NOMO-1 treated with DMSO at 0.1 percent for 48 hours (cell line): ENCODE data around the gene CPNE7.
"Not testable (repeated sequence)": the region's sequence is repeated elsewhere in the genome, so short reads cannot be mapped to it uniquely, and the experiment has no call there.

Experiments used
- DNase-seq: peaks from one replicate; lab custom pipeline; 2025; ENCODE audit not compliant: unreplicated experiment; lab: John Stamatoyannopoulos, UW

The CPNE7 gene

GRCh38 chr16:89621136-89621697, 45.7 kb downstream of the CPNE7 start:
- no peak for DNase-seq

GRCh38 chr16:89621698-89622409, 46.3 kb downstream of the CPNE7 start:
- no peak for DNase-seq

DNA sequence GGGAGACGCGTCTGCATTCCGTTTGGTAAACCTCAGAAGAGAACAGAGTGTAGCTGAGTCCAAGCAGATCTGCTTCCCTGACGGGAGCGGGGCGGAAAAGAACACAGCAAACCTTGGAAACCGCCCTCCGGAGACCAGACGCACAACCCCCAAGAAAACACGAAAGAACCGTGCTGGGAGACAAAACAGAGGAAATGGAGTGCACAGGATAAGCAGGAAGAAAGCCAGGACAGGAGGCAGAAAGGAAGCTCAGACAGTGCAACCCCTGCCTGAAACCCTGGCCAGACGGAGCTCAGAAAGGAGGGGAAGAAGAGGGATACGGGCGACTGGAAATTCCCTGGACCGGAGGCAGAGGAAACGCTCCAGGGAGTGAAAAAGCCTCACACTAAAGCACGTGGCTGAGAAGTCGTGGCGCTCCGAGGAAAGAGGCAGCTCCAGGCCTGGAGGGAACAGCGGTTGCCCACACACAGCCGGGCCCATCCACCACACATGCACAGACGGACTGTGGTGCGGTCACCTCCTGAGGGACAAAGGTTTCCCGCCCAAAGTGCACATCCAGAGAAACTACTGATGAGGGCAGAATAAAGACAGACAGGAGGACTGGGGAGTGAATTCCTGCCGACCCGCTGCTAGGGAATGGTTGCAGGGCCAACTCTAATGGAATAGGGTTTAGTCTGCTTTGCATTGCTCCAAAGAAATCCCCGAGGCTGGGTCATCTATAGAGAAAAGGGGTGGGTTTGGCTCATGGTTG, 48.1 kb downstream of the CPNE7 start:
- no peak for DNase-seq

DNA sequence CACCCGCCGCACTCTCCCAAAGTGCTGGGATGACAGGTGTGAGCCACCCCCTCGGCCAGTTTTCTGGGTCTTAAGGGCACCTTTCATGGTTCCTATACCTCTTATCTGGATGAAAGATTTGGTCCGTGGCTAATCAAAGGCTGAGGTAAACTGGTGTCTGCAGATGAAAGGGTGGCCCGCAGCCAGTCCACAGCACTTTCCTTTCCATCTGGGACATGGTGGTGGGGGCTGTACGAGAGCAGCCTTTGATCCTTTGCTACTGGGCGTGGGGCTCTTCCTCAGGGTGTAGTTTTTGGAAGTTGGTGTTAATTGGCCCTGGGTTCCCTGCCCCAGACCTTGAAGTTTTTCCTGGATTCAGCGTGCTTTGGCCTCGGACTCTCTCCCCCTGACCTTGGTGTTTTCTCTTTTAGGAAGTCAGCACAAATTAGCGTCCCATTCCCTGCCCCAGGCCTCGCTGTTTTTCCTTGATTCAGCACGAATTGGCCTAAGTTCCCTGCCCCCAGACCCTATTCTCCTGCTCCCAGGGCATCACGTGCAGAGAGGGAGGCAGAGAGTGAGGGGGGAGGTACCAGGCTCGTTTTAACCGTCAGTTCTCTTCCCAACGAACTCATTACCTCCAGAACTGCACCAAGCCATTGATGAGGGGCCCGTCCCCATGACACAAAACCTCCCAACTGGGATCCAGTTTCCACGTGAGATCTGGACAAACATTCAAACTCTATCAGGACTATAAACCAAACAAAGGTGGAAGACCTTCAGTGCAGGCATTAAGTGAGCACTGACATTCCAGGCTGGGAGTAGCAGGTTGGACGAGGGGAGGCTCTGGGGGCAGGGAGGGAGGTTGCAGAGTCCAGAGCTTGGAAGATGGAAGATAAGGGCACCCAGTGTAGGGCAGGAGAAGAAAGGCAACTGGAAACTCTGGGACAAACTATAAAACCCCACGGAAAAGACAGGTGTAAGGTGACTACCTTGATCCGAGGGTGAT, 49.5 kb downstream of the CPNE7 start:
- DNase-seq = no peak

- DNase-seq = no peak
These were observed 54.5 kb downstream of the CPNE7 start for GRCh38 chr16:89629827-89630610.

DNA sequence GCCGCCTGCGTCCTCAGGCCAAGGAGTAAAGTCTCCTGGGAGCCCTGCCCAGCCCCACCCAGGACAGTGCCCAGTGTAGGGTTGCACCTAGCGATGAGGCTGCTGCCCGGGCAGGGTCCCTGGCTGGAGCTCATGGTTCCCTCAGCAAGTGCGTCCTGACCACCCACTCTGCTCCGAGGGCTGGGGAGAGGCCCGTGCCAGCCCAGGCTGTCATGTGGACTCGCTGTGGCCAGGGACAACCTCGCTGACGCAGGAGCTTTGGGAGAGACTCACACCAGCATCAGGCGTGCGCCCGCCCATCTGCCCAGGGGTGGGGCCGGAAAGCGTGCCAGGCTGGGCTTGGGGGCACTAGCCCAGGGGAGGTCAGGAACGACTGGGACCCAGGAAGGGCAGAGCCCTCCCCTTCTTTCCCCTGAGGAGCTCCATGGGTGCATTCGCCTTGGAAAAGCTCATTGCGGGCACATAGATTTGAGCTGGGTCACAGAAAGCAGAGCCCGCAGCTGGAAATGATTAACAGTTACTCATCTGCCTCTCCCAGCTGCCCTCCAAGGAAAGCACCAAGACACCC, 57.6 kb downstream of the CPNE7 start:
- no peak for DNase-seq

- DNase-seq = not testable (repeated sequence)
These were observed 59.2 kb downstream of the CPNE7 start for GRCh38 chr16:89634463-89635385.

DNA sequence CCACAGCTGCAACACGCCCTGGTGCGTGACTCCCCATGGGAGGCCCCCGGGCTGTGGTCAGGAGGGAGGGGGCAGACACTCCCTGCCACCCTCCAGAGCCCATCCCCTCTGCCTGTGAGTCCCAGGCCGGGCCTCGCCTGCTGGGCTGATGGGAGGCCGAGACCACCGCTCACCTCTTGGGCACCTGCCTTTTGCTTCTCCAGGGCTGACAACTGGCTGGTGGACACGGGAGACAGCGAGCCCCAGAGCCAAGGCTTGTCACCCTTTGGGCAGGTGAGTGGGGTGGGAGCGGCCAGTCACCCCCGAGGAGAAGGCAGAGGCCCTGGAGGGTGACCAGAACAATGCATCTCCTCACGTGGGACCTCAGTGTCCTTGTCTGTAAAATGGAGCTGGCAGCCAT, 61.1 kb downstream of the CPNE7 start:
- DNase-seq = no peak

GRCh38 chr16:89637379-89637778, 61.8 kb downstream of the CPNE7 start:
- DNase-seq = no peak

DNA sequence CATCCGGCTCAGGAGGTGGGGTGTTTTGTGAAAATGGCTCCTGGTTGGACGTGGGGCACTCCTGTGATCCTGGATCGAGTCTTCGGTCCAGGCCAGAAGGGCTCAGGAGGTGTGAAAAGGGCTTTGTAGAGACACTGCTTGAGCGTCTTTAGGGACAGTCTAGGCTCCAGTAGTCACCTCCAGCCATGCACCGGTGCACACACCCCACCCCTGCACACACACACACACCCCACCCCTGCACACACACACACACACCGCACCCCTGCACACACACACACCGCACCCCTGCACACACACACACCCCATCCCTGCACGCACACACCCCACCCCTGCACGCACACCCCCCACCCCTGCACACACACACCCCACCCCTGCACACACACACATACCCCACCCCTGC, 62.9 kb downstream of the CPNE7 start:
- DNase-seq = no peak

DNA sequence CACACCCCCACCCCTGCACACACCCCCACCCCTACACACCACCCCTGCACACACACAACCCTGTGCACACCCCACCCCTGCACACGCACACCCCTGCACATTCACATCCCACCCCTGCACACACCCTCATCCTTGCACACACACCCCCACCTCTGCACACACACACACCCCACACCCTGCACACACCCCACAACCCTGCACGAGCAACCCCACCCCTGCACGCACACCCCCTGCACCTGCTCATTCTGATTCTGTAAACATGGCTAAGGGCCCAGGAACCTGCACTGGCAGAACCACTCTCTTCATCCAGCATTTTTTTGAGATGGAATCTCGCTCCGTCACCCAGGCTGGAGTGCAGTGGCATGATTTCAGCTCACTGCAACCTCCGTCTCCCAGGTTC, 63.8 kb downstream of the CPNE7 start:
- DNase-seq = no peak

DNA sequence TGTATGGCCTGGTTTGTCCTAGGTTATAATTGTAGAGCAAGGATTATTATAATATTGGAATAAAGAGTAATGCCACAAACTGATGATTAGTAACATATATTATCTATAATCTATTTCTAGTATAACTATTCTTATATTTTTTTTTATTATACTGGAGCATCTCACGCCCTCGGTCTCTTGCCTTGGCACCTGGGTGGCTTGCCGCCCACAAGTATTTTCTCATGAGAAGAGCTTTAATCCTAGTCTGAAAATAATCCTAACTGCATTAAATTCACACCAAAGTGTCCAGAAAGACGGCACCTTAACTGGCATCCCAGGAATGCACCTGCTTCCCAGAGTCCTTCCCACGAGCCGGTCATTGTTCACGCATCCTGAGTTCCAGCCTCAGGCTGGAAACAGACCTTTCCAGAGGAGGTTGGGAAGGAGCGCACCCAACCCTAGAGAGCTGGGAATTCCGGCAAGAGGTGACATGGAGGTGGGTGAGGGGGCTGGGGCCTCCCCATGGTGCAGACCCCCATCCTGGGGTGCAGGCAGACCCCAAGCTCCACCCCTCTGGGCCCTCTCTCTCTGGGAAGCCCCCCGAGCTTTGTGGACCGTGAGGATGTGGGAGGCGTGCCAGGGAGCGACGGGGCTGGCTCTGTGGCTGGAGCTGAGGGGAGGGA, 66.0 kb downstream of the CPNE7 start:
- no peak for DNase-seq

DNA sequence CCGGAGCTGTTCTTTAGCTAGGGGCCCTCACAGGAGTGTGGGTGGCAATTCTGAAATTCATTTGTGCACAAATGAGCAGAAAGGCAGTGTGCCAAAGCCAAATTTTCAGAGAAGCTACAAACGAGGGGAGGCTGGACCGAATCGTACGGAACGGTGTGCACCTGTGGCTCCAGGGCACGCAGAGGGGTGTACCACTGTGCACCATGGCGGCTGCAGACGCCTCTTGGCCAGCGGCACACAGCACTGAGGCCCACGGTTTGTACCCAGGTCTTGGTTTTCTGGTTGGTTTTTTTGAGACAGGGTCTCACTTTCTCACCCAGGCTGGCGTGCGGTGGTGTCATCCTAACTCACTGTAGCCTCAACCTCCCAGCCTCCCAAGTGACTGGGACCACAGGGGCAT, 67.0 kb downstream of the CPNE7 start:
- DNase-seq = no peak

- DNase-seq = no peak
These were observed 68.3 kb downstream of the CPNE7 start for GRCh38 chr16:89643769-89644300.

- no peak for DNase-seq
These were observed 69.6 kb downstream of the CPNE7 start for GRCh38 chr16:89645122-89645521.

DNA sequence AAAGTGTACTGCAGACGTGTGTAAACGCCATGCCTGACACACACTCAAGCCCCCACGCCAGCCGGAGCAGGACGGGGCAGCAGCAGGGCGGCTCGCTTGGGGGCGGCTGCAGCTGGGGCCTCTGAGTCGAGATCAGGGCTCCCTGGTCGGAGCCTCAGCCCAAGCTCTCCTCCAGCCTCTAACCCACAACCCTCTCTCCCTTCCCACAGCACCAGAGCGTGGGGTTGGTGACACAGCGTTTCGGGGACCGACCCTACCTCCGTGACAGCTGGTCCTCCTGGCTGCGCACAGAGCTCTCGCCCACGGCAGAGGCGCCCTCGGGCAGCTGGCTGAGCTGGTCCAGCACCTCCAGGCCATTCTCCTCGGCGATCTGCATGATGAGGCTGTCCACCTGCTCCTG, 70.7 kb downstream of the CPNE7 start:
- DNase-seq = no peak
